NCI-H187 (cell line): ENCODE data around the gene NF2.
A peak's percentile ranks its signal among the peaks of the same experiment; 100 is the strongest.

ENCODE experiments used
- DNase-seq, 2 experiments: peaks; one replicate each; lab custom pipeline; 2025; lab: John Stamatoyannopoulos, UW

NF2 gene

DNA sequence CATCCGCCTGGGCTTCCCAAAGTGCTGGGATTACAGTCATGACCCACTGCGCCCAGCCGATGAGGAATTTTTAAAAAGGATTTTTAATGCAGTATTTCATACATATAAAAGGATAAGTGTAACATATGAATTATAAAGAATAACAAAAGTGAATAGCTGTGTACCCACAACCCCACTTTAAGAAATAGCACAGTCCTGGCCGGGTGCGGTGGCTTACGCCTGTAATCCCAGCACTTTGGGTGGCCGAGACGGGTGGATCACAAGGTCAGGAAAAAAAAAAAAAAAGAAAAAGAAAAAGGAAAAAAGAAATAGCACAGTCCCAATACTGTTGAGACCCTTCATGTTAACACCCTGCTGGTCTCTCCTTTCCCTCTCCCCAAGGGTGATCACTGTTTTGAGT, 62.1 kb downstream of the NF2 start:
- no peak for DNase-seq

DNA sequence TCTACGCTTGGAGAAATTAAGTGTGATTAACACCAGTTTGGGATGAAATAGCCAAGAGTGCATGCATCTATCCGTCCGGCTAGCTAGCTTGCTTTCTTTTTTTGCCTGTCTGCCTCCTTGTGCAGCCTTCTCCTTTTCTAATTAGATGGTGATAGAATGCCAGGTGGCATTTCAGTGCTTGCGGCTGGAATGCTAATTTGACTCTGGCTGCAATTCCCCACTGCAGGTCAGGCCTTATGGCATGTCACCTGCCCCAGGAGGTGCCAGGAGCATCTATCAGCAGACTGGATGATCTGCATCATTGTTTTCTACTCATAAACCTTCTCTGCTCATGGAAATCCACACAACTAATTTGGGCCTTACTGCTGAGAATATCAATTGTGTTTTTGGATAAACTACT, 65.2 kb downstream of the NF2 start:
- no peak for DNase-seq

DNA sequence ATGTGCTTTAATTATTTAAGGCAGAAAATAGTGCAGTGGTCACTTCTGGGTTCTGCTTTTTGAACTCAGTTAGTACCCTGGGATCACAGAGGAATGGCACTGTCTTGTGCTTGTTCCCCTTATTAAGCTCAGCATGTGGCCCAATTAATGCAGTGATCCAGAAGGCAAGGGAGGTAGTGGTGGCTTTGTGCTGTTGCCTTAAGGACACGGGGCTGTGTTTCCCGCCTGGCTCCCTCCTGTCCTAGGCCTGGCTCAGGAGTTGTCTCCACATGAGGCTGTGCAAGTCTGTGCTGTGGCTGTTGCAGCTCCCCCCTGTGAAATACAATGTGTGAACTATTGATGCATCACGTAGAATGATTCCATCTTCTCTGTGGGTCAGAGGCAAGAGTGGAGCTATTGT, 67.2 kb downstream of the NF2 start:
- DNase-seq, result no peak

DNA sequence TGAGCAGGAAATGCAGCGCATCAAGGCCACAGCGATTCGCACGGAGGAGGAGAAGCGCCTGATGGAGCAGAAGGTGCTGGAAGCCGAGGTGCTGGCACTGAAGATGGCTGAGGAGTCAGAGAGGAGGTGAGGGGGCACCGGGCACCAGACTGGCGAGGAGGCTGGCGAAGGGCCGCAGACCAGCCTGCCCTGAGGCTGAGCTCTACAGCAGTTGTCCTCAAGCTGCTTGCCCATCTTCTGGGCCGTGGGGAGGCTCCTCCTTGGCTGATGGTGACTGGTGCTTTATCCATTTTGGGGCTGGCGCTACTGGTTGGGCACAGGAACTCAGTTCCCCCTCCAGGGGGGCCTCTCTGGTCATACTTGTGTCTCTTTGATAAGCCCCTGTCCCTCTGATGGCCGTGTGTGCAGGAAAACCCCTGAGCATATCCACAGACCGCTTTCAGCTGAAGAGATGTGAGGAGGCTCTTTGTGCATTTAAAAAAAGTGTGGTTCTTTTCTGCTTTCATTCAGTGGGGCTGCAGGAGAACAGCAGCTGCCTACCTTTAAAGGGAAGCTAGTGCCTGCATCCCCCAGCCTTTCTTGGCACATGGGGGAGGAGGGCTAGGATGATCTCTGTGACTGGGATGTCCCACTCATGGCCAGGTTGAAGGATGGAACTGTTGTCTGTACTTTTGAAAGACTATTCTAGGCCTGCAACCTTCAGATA, 70.1 kb downstream of the NF2 start:
- no peak for DNase-seq

DNA sequence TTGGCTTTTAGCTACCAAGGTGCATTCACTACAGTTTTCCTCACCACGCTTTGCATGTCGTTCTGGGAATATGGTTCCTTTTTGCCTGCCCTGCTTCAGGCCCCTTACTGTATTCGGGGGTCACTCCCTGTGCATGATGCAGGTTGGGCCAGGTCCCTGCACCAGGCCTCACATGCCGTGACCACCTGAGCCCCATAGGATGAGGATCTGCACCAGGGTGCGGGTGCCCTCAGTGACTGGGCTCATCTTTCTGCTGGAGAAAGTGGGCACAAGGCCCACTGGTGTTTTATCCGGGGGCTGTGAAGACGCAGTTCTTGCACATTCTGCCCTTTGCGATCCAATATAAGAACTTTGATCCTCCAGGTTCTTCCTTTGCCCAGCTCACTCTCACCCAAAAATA, 70.7 kb downstream of the NF2 start:
- DNase-seq, result no peak

DNA sequence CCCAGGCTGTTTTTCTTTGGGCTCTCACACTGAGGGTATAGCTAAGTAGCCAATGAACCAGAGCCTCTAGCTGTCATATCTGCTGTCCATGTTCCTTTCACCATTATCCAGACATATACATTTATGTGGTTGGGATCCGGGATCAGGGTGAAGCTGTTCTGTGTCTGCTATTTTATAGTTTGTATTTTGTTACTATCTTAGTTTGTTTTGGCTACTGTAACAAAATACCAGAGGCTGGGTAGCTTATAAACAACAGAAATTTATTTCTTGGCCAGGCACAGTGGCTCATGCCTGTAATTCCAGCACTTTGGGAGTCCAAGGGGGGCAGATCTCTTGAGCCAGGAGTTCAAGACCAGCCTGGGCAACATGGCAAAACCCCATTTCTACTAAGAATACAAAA, 75.9 kb downstream of the NF2 start:
- DNase-seq, result no peak

DNA sequence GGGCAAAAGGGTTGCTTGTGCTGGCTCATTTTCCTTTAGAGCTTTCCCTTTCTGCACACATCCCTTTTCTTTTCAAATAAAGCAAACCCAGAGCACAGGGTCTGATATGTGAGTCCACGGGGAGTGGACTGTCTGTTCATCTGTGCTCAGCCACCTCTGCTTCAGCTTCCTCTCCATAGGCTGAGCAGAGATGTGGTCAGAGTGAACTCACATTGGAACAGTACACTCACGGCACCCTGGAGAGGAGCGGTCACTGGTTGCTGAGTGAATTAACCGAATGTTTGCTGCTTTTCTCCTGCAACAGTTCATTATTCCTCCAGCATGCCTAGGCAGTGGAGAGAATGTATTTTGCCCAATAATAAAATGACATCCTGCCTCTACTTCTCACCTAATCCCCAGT, 80.1 kb downstream of the NF2 start:
- no peak for DNase-seq

DNA sequence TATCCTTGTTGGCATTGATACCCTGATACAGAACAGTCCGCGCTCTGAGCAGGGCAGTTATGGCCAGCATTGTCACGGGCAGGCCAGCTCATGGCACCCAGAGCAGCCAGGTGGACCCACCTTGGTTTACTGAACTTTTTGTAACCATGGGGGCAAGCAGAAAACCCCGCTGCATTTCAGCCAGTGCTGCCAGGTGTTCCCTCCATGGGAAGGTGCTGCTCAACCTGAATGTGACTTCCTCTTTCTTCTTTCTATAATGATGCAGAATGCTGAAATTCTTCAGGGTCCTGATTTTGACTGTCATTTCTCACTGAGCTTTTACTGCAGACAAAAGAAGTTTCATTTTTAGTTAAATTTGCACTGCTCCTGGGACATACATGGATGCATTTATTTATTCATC, 80.8 kb downstream of the NF2 start:
- DNase-seq, result no peak

DNA sequence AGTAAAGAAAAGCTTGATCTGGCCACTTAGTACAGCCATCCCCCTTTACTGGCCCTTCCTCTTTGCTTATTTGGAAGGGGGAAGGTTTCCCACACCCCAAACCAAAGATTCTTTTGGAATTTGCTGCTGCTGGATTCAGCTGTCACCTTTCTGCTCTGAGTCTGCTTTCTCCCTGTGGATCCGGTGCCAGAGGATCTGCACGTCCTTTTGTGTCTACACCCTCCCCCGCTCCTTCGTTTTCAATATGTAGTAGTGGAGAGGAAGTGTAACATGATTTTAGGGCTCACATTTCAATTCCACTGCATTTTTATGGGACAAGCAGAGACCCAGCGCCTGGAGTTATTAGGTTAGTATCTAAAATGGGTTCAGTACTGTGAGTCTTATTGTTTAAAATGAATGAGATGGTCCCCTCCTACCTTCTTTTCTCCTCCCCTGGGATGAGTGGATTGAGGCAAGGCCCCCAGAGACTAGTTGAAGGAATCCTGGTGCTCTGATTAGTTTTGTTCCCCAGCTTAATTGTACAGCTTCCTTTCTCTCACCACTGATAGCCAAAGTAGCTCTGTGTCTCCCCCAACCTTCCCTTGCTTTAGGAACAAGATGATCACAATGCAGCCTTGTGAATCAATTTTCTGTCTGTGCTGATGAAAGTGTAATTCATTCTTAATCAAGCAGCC, 85.9 kb downstream of the NF2 start:
- no peak for DNase-seq

DNA sequence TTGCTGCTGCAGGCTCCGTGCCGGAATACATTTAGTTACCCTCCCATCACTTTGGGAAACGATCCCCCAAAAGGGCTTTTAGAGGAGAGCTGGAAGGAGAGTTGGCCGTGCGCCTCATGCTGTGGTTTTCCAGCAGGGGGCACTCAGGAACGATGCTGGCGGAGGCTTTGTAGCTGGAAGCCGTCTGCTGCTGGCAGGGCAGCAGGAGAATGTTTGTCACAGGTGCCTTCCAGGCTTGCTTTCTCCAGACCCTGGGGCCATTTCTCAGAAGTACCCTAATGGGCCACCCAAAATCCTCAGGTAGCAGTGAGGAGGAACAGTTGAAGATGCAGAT, 86.4 kb downstream of the NF2 start:
- peak in 1 of 2 experiments; percentile 36 for DNase-seq

DNA sequence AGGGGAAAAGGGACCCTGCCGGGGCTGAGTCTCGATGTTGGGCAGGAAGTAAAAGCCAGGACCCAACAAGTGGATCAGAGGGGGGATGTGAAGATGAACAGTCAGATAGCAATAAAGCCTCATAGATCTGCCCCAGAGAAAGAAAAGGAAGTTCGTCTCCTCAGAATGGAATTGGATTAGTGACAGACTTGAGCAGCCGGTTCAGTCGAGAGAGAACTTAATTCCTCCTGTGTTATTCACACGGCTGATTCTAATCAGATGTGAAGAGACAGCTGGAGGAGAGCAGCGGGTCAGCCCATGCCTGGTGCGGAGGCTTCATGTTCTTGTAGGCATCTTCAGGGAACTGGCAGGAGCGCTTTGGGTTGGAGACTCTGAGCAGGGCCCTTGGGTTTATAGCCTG, 87.0 kb downstream of the NF2 start:
- no peak for DNase-seq

DNA sequence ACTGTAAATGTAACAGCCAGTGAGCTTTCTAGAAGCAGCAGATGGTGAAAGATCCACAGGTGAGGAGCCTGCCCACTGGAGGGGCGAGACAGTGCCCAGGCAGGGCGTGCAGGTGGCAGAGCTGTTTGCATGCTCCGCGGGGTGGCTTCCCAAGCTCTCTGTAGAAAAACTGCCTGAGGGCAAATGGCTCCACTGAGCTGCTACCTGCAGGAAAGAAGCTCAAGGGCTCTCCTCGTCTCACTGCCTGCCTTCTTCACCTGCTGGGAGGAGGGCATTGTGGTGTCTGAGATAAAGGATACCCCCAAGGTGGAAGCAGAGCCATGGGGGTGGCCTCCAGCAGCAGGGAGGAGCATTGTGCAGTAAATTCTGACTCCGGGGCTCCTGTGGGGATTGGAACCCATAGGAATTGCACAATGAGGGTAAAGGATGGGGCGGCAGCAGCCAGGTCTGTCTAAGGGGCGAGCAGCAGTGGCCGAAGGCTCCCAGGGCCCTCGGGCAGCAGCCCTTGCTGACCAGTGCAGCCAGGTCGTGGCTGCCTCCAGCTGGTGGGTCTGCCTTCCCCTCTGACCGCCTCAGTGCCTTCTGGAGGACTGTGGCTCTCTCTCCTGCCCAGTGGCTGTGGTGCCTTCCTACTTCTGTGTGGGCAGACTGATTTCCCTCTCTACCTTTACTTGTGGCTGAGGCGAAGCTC, 88.3 kb downstream of the NF2 start:
- no peak for DNase-seq

DNA sequence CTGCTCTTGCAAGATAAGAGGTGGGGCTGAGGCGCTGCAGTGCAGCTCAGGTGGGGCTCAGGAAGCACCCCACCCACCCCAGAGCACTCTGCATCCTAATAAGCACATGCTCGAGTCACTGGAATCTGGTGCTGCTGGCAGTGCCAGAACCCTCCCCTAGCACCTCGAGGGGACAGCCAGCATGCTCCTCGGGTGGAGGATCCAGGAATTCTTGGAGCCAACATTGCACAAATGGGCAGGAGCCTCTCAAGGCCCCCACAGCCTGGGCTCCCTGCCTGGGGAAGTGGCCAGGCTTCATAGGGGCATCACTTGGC, 88.9 kb downstream of the NF2 start:
- no peak for DNase-seq

DNA sequence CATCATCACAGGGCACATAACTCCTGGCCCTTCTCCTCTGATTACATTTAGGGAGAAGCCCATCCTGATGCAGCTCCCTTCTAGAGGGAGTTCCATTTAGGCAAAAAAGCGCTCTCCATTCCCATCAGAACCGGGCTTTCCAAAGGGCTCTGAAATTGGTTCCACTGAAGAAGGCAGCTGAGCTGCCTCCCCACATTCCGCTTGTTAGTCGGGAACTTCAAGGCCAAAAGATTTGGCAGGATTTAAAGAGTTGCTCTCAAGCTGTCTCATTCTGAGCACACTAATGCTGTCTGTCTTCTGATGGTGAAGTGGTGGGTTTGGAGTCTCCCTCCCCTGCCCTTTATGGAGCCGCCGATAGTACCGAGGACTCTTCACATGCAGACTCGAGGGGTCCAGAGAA, 89.7 kb downstream of the NF2 start:
- DNase-seq, result no peak

DNA sequence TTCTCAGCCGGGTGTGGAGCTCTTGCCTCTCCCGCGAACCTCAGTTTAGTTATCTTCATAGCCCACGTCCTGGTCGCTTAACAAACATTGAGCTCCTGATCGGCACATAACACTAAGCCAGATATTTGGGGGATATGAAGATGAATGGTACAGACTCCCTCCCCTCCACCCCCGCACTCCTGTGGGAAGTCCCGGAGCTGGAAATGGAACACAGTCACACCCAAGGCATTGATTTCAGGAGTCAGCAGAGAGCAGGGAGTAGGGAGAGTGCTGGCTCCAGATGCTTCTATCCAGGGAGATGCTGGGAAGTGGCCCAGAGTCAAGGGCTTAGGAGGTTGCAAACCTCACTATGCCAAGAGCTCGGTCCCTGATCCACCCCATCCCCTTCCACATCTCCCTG, 90.2 kb downstream of the NF2 start:
- DNase-seq, result no peak

DNA sequence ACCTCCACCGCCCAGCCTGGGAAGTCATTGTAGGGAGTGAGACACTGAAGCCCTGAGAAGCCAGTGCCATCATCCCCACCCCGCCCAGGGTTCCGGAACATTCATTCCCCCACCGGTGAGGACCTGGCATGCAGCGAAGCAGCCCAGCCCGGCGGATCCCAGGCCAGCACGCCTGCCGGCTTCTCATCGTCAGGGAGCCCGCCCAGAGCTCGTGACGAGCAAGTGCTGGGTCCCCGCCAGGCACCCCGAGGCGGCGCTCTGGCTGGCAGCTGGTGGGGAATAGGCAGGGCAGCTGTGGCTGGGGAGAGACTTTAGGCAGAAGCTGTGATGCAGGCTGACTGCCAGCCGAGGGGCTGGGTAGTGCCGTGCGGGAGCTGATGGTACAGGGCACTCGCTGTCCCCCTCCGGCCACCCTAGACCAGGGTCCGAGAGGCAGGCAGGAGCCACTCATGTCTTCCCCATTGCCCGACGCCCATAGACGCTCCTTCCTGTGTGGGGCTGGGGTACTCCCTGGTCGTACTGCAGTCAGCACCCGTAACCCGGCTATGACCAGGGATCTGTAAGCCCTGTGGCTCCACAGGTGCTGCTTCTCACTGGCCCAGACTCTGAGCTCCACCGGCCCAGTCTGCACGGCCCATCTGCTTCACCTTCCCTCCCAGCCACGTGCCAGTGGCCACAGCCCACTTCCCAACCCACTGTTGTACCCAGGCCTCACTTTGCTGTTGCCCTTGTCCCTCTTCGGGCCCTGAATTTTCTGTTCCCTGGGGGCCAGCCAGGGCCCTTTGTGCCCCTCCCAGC, 91.9 kb downstream of the NF2 start:
- DNase-seq, result no peak

DNA sequence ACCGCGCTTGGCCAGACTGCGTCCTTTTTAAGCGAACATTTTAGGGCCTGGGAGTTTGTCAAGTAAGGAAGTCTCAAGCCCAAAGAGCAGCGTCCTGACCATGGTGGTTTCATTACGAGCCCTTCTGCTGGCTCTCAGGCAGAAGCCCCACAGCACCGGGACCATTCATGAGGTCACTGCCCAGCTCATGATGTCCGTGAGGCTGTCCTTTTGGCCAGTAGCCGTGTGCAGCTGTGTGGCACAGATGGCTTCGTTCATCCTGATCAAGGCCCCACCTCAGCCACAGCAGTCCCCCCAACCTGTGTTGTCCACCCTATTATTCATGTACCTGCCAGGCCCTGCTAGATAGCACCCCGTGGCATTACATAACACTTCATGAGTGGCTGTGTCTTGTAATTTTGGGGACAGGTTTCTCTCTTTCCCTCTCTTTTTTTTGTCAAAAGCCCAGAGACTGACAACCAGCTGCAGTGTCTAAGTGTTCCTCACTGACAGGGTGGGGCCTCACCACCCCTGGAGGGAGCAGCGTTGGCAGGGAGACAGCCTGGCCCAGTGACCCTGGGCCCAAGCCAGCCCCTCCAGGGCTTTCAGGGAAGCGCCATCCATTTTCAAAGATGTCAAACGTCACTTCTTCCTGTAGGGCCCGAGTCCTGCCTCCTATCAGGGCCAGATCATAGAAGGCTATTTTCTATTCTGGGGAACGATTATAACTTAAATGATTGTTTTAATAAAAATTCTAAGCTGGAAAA, 94.6 kb downstream of the NF2 start:
- DNase-seq, result no peak

DNA sequence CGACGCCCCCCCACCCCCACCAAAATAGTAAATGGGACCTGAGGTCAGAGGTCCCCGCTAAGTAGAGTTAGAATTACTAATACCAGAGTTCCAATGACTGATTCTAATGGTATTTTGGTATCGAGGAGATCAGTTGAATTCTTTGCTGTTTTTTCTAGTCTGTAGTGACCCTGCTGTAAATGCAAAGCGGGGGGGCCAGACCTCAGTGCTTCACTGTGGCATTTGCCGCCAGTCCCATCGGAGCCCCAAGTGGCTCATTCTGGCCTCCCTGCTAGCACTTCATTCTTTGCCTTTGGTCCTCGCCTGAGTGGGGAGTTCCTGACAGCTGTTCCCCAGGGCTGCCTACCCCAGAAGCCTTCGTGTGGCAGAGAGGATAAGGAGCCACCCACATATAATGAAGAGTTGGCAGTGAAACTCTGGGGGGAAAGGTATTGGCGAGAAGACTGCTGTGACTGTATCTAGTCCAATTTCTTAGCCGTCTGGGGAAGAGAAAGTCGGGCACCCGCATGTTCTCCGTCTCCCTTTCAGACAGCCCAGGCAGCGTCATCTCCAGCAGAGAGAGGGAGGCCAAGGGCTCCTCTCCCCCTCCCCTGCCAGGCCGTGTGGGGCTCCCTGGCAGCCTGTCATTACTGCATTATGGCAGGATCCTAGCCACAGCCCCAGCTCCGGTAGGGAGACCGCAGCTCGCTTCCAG, 96.9 kb downstream of the NF2 start:
- DNase-seq, result no peak

DNA sequence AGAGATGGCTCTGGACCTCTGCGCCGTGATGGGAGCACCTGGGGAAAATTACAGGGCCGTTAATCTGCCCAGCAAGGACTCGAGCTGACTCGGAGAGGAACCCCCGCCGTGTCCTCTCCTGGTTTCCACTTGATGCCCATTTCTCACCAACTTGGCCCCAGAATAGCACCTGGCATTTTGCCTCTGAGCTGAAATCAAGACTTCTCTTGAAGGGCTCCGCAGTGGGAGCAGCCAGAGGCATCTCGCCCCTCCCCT, 97.4 kb downstream of the NF2 start:
- no peak for DNase-seq

DNA sequence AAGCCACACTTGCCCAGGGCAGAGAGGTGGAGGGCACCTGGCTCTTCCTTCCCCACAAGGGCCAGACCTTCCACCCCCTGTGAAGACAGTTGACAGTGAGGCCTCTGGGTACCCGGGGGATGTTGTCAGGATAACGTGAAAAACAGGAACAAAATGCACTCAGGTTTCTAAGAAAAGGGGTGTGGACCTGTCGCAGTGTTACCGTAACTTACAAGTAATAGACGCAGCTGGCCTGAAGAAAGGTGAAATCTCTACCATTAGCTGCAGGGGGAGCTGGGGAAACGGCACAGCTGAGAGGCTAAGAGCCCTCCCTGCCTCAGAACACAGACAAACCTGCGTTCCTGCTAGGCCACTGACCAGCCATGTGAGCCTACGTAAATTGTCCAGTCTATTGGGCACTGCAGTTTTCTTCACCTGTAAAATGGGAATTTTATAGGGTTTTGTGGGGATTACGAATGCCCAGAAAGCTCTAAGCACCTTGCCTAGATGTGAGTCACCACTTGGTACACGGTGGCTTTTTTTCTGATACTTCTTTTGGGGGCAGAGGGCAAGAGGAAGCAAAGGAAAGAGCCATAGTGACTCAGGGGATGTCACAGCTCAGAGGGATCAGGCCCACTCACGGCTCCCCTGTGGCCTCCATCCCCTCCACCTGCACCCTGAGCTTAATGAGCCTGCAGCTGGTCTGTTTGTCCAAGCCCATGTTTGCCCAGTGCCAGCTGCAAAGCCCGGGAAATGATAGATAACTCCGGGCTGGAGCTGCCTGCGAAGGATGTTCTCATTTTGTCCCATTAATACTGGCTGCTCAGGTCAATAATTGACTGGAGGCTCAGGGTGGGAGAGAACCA, 97.9 kb downstream of the NF2 start:
- DNase-seq, result peak in 1 of 2 experiments; percentile 16
